Lower lobe of right lung (tissue), 2 donors: Measurements from ENCODE around the gene FGF14. TPM values are rescaled to one million over a fixed set of nuclear protein-coding genes. Genes with fewer than 3 reads are reported as not detected.

Source experiments
- ATAC-seq, 2 donors: fragments of 200-7000 bp; cut with Tn5 transposase; one replicate each; pipeline ENCODE4 v1.9.1; 2020 to 2022; ENCODE audit warnings: mild to moderate bottlenecking in 2 of 2, moderate library complexity in 2 of 2
- DNase-seq: peaks from one replicate; pipeline ENCODE4 v3.0.0-alpha.2; 2020
- H3K27ac ChIP-seq: fragments of 200-600 bp; one replicate; pipeline ENCODE4 v1.8.0; 2022
- H3K27me3 ChIP-seq: fragments of 200-600 bp; one replicate; pipeline ENCODE4 v1.8.0; 2022; ENCODE audit warnings: low read depth
- H3K36me3 ChIP-seq: fragments of 200-600 bp; one replicate; pipeline ENCODE4 v1.8.0; 2022; ENCODE audit warnings: mild to moderate bottlenecking
- H3K4me1 ChIP-seq: fragments of 200-600 bp; one replicate; pipeline ENCODE4 v1.8.0; 2022
- H3K4me3 ChIP-seq: fragments of 200-600 bp; one replicate; pipeline ENCODE4 v1.8.0; 2022; ENCODE audit warnings: mild to moderate bottlenecking
- H3K9me3 ChIP-seq: fragments of 200-600 bp; one replicate; pipeline ENCODE4 v1.8.0; 2022
- intact Hi-C: fragments of 100-400 bp; cut with DNase I; formaldehyde crosslinking; loops from one replicate; pipeline ENCODE4 v1.11.0; 2022
- total RNA-seq: library from RNA; stranded (reverse); fragmentation: NEBNext Ultra II Directional; extraction: Animal tissue kit (Norgen Biotek cat#: 25700); gene quantifications from one replicate; pipeline ENCODE4 v1.2.1, GENCODE V29; 2021
- TF ChIP-seq, protein P1 (sequence below): fragments of 200-600 bp; IDR thresholded peaks from one replicate; pipeline ENCODE4 v1.8.0; 2022; ENCODE audit warnings: antibody characterized with exemption, mild to moderate bottlenecking
- donor health status: DM: no; HTN: yes; CAD: no; lungs with severe emphysema.

FGF14 gene
- total RNA-seq, 1 donor from 2014 or later, result 5.0 TPM

DNA sequence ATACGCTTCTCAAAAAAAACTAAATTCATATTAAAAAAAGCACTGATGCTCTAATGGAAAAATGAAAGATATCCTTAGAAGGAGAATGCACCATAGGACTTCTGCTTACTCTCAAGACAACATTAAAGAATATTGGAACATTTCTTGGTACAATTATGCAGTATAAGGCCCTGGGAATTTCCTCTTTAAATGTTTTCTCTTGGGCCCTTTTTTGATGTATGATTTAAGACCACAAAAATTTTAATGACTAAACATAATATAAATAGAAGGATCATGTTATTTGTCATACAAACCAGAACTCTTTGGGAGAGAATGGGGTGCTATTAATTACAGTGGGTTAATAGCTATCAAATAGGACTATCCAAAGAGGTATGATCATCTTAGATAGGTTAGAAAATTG, 403.7 kb downstream of the FGF14 start:
- Histone ChIP-seq H3K4me3 (no peak overlapping the region), H3K27ac (no peak overlapping the region), H3K27me3 (no peaks in the 10 kb centered on the region), H3K4me1 (peaks cover 6% of the 10 kb centered on the region), H3K9me3 (no peaks in the 10 kb centered on the region), H3K36me3 (no peaks in the 10 kb centered on the region)
- intact Hi-C loops, result no loop called here
- ATAC-seq (no peak), DNase-seq (no peak)
- TF ChIP-seq, protein P1, sequence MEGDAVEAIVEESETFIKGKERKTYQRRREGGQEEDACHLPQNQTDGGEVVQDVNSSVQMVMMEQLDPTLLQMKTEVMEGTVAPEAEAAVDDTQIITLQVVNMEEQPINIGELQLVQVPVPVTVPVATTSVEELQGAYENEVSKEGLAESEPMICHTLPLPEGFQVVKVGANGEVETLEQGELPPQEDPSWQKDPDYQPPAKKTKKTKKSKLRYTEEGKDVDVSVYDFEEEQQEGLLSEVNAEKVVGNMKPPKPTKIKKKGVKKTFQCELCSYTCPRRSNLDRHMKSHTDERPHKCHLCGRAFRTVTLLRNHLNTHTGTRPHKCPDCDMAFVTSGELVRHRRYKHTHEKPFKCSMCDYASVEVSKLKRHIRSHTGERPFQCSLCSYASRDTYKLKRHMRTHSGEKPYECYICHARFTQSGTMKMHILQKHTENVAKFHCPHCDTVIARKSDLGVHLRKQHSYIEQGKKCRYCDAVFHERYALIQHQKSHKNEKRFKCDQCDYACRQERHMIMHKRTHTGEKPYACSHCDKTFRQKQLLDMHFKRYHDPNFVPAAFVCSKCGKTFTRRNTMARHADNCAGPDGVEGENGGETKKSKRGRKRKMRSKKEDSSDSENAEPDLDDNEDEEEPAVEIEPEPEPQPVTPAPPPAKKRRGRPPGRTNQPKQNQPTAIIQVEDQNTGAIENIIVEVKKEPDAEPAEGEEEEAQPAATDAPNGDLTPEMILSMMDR, result no peak

DNA sequence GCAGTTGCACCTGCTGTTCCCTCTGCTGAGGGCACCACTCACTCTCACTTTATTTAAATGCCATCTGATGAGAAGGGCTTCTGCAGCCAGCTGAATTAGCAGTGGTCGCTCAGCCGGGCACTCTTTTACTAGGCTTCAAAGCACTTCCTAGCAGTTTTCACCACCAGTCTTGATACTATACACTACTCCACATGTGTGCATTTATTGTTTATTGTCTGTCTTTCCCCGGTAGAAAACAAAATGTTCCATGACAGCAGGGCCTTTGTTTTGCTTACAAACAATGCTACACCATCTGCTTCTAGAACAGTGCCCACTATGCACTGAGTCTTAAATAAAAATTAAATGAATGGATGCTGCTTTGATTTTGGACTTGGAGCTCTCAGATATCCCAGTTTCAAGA, 404.9 kb downstream of the FGF14 start:
- no peak overlapping the region for H3K27ac ChIP-seq
- H3K27me3 ChIP-seq, result no peaks in the 10 kb centered on the region
- no peaks in the 10 kb centered on the region for H3K36me3 ChIP-seq
- intact Hi-C loops, result no loop called here
- H3K4me3 ChIP-seq, result no peak overlapping the region
- ATAC-seq (no peak), DNase-seq (no peak)
- H3K4me1 ChIP-seq, result peaks cover 4% of the 10 kb centered on the region
- TF ChIP-seq, protein P1, result no peak
- H3K9me3 ChIP-seq, result no peaks in the 10 kb centered on the region

DNA sequence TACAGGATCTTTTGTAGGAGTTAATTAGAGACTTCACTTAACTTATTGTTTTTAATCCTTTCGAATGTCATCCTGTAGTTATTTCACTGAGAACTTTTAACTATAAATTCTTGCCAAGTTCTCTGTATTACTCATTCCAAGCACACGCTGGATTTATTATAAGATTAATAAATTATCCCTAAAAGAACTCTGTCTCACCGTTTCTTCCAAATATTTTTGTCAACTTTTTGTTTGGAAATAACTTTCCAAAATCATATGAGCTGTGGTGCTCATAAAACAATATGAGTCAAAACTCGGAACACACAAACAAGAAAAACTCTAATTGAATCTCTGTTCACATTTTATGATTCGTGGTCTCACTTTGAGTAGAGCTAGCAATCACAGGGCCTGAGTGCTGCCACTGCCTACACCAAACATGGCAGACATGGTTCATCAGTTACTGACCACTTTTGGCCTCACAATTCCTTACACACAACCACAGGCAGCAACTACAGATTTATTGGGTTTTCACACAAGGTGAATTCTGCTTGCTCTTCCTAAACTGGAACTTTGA, 412.0 kb downstream of the FGF14 start:
- Histone ChIP-seq H3K27me3 (no peaks in the 10 kb centered on the region), H3K27ac (no peak overlapping the region), H3K9me3 (no peaks in the 10 kb centered on the region), H3K4me1 (no peaks in the 10 kb centered on the region), H3K36me3 (no peaks in the 10 kb centered on the region), H3K4me3 (no peak overlapping the region)
- DNase-seq (no peak), ATAC-seq (no peak)
- intact Hi-C loops, result no loop called here
- TF ChIP-seq, protein P1, result no peak

DNA sequence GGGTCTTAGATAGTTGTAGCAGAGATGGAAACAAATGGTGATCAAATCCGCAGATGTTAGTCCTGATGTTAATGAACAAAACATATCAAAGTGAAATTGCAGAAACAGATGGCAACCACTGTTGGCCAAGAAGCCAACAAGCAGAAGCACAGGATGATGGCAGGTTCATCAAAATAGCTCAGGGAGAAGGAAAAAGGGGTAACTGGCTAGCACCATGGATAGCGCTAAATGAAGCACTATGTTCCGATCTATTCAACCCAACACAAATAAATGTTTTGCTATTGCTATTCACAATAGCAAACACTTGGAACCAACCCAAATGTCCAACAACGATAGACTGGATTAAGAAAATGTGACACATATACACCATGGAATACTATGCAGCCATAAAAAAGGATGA, 413.7 kb downstream of the FGF14 start:
- Histone ChIP-seq H3K9me3 (no peaks in the 10 kb centered on the region), H3K4me1 (no peaks in the 10 kb centered on the region), H3K27me3 (no peaks in the 10 kb centered on the region), H3K4me3 (no peak overlapping the region), H3K36me3 (no peaks in the 10 kb centered on the region), H3K27ac (no peak overlapping the region)
- DNase-seq (no peak), ATAC-seq (no peak)
- TF ChIP-seq, protein P1, result no peak
- intact Hi-C loops, result no loop called here

DNA sequence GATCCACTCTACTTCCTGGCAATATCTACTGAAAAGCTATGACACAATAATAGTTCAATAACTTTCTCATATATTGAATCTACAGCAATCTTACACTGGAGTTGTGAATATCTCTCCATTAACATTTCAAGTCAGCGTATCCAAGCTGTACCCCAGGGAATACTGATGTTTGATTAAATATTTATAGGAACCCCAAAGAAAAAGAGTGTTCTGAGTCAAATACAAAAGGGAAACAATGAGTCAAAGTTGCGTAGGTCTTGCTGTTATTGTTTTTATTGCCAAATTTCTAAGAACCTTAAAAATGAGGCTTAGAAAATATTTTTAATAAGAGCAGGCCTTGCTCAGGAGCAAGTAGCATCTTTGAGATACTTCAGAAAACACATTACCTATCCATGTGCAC, 415.5 kb downstream of the FGF14 start:
- Histone ChIP-seq H3K27ac (no peak overlapping the region), H3K27me3 (no peaks in the 10 kb centered on the region), H3K36me3 (no peaks in the 10 kb centered on the region), H3K9me3 (no peaks in the 10 kb centered on the region), H3K4me3 (no peak overlapping the region), H3K4me1 (no peaks in the 10 kb centered on the region)
- TF ChIP-seq, protein P1, result no peak
- DNase-seq (no peak), ATAC-seq (no peak)
- intact Hi-C loops, result no loop called here

DNA sequence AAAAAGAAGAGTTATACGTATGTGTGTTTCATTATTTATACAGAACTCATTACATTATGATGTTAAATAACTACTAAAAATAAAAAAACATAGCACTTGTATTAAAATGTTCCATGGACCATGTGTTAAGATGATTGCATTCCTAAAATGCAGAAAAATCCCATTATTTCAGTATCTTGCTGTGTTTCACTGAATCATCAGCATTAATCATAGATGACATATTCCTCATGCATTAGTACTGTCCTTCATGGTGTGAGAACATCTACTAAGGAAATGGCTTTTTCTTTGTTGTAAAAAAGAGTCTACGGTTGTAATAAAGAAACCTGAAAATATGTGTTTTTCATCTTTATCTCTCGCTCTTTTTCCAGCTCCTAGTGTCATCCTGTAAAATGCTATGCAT, 416.5 kb downstream of the FGF14 start:
- Histone ChIP-seq H3K4me3 (no peak overlapping the region), H3K27ac (no peak overlapping the region), H3K4me1 (no peaks in the 10 kb centered on the region), H3K27me3 (no peaks in the 10 kb centered on the region), H3K36me3 (no peaks in the 10 kb centered on the region), H3K9me3 (no peaks in the 10 kb centered on the region)
- no peak for ATAC-seq
- DNase-seq, result no peak
- intact Hi-C loops, result no loop called here
- TF ChIP-seq, protein P1, result no peak
